CD14-positive monocyte (primary cell): ENCODE measurements around the gene TXLNA. TPM values are rescaled to one million over a fixed set of nuclear protein-coding genes. Genes with fewer than 3 reads are reported as not detected.

ENCODE experiments used
- DNase-seq, 3 donors: peaks; one replicate each; pipeline ENCODE4 v3.0.0-alpha.2; 2011 to 2022
- H2AFZ ChIP-seq: 2 replicates; pipeline ENCODE4 v1.6.0; 2012; ENCODE audit warnings: mild to moderate bottlenecking, low read depth, low read length, inconsistent platforms; ENCODE audit not compliant: insufficient read depth, poor library complexity, severe bottlenecking
- H3K27ac ChIP-seq, 2 donors: 1 replicate in 1 of 2; 2 replicates in 1 of 2; pipeline ENCODE4 v1.5.1; 2012 to 2013; ENCODE audit warnings: low read length in 2 of 2, control low read depth in 1 of 2, inconsistent platforms in 1 of 2, low read depth in 1 of 2, mild to moderate bottlenecking in 1 of 2
- H3K27me3 ChIP-seq, 2 donors: one replicate each; pipeline versions ENCODE4 v1.6.0 to v1.6.1; 2011 to 2013; ENCODE audit warnings: low read length in 2 of 2; ENCODE audit not compliant: control insufficient read depth in 2 of 2, insufficient read depth in 2 of 2
- H3K36me3 ChIP-seq, 2 donors: replicated peaks in 1 of 2; 1 replicate in 1 of 2; 2 replicates in 1 of 2; pipeline versions ENCODE4 v1.5.1 to v1.6.1; 2012 to 2013; ENCODE audit warnings: low read length in 2 of 2, control low read depth in 1 of 2, inconsistent platforms in 1 of 2, mild to moderate bottlenecking in 1 of 2; ENCODE audit not compliant: insufficient read depth in 2 of 2, control insufficient read depth in 1 of 2
- H3K4me1 ChIP-seq, 2 donors: 1 replicate in 1 of 2; 2 replicates in 1 of 2; pipeline versions ENCODE4 v1.5.1 to v1.6.1; 2012 to 2013; ENCODE audit warnings: low read length in 2 of 2, control low read depth in 1 of 2, inconsistent platforms in 1 of 2, mild to moderate bottlenecking in 1 of 2, moderate library complexity in 1 of 2; ENCODE audit not compliant: insufficient read depth in 2 of 2, control insufficient read depth in 1 of 2
- H3K4me2 ChIP-seq: replicated peaks from 2 replicates; pipeline ENCODE3; 2012; ENCODE audit warnings: low read length, moderate library complexity, mild to moderate bottlenecking; ENCODE audit not compliant: poor library complexity, severe bottlenecking; ENCODE audit errors: extremely low read depth
- H3K4me3 ChIP-seq, 3 experiments: fragments of 200-600 bp in 1 of 3; sonication (generic) in 1 of 3; replicated peaks in 1 of 3; 1 replicate in 2 of 3; 2 replicates in 1 of 3; pipeline ENCODE4 v1.5.1; 2011 to 2013; ENCODE audit warnings: low read length in 3 of 3, mild to moderate bottlenecking in 3 of 3, control low read depth in 2 of 3, low read depth in 2 of 3, inconsistent platforms in 1 of 3, moderate library complexity in 1 of 3
- H3K79me2 ChIP-seq: 2 replicates; pipeline ENCODE4 v1.6.0; 2012; ENCODE audit warnings: mild to moderate bottlenecking, control low read depth, inconsistent platforms, low read length, moderate library complexity; ENCODE audit not compliant: insufficient read depth
- H3K9ac ChIP-seq: 2 replicates; pipeline ENCODE4 v1.6.0; 2017; ENCODE audit warnings: low read length, mild to moderate bottlenecking; ENCODE audit not compliant: insufficient read depth, poor library complexity, severe bottlenecking
- H3K9me3 ChIP-seq, 2 donors: replicated peaks in 1 of 2; 1 replicate in 1 of 2; 2 replicates in 1 of 2; pipeline versions ENCODE4 v1.5.1 to v1.6.1; 2012 to 2013; ENCODE audit warnings: low read length in 2 of 2, control low read depth in 1 of 2; ENCODE audit not compliant: control insufficient read depth in 1 of 2, insufficient read depth in 1 of 2
- H4K20me1 ChIP-seq: 2 replicates; pipeline ENCODE4 v1.6.0; 2012; ENCODE audit warnings: mild to moderate bottlenecking, low read length, control low read depth, moderate library complexity; ENCODE audit not compliant: insufficient read depth
- H3K27ac Mint-ChIP-seq, 7 donors: one replicate each; pipeline ENCODE4 v1.8.0; 2020; ENCODE audit warnings: mild to moderate bottlenecking in 7 of 7, mixed read lengths in 7 of 7, moderate library complexity in 6 of 7, inconsistent platforms in 2 of 7
- H3K27me3 Mint-ChIP-seq, 3 donors: one replicate each; pipeline ENCODE4 v1.8.0; 2021 to 2022; ENCODE audit warnings: low read depth in 3 of 3, mild to moderate bottlenecking in 3 of 3, mixed read lengths in 3 of 3, moderate library complexity in 3 of 3, inconsistent platforms in 1 of 3
- H3K36me3 Mint-ChIP-seq, 2 donors: one replicate each; pipeline ENCODE4 v1.8.0; 2020; ENCODE audit warnings: mixed read lengths in 2 of 2, inconsistent platforms in 1 of 2, mild to moderate bottlenecking in 1 of 2
- H3K4me1 Mint-ChIP-seq: one replicate; pipeline ENCODE4 v1.8.0; 2020; ENCODE audit warnings: mild to moderate bottlenecking, mixed read lengths
- H3K4me3 Mint-ChIP-seq, 2 donors: one replicate each; pipeline ENCODE4 v1.8.0; 2020; ENCODE audit warnings: mild to moderate bottlenecking in 2 of 2, mixed read lengths in 2 of 2, moderate library complexity in 1 of 2
- H3K9me3 Mint-ChIP-seq, 7 donors: one replicate each; pipeline ENCODE4 v1.8.0; 2020 to 2022; ENCODE audit warnings: mixed read lengths in 7 of 7, mild to moderate bottlenecking in 6 of 7, moderate library complexity in 6 of 7, inconsistent platforms in 2 of 7
- CTCF ChIP-seq: fragments of 200-600 bp; IDR thresholded peaks from one replicate; pipeline ENCODE4 v1.8.0; 2022; ENCODE audit warnings: antibody characterized with exemption, mild to moderate bottlenecking
- WGBS: methylation state at CpG from one replicate; pipeline ENCODE4 v1.1.5; 2013; ENCODE audit warnings: missing lambda C conversion rate; ENCODE audit not compliant: insufficient coverage; 5-methylcytosine and 5-hydroxymethylcytosine counted together
- intact Hi-C, 2 donors: fragments of 100-400 bp; cut with micrococcal nuclease; formaldehyde crosslinking; loops; one replicate each; pipeline versions ENCODE4 v1.15.0 to v1.15.1; 2023
- polyA plus RNA-seq, 3 donors: library from polyadenylated mRNA; depleted of rRNA in 1 of 3; unstranded in 2 of 3; stranded (reverse) in 1 of 3; fragments of 300-500 nt in 2 of 3; fragments of >200 nt in 1 of 3; fragmentation: Illumina TruSeq in 2 of 3; gene quantifications; 1 replicate in 2 of 3; 2 replicates in 1 of 3; pipeline ENCODE4 v1.2.3, GENCODE V29; 2012 to 2021

Gene TXLNA
- polyA plus RNA-seq, 3 donors: 12.3 to 15.3 (median 14.4) TPM

DNA sequence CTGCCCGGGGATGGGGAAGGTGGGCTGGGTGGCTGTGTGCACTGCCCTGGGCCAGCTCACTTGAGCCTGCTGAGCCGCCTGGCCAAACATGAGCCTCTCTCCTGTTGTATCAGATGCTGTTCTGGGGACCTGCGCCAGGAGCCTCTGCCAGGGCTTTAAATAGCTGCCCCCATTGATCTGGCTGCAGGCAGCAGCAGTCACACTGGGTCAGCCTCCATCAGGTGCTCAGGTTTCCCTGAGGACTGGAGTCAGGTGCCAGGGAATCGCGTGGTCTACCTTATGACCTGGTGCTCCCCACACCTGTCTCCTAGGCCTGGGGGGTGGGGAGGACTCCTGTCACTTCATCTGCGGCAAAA is 20.2 kb downstream of the TXLNA start:
- TF ChIP-seq CTCF: no peak
- H3K9me3 Mint-ChIP-seq: no peaks in the 10 kb centered on the region
- no peak overlapping the region for H3K4me3 Mint-ChIP-seq
- Histone ChIP-seq H3K27ac (no peak overlapping the region), H4K20me1 (no peaks in the 10 kb centered on the region), H3K36me3 (peaks cover 27 to 38% of the 10 kb centered on the region in 2 donors), H2AFZ (no peak overlapping the region), H3K79me2 (no peaks in the 10 kb centered on the region), H3K9ac (no peak overlapping the region), H3K27me3 (no peaks in the 10 kb centered on the region), H3K4me3 (peak overlapping the region in 1 of 3 experiments; percentile 79), H3K4me1 (peaks cover 22 to 24% of the 10 kb centered on the region in 2 donors), H3K4me2 (peak overlapping the region; percentile 68), H3K9me3 (no peaks in the 10 kb centered on the region)
- WGBS: 86% methylated on average over 3 of the region's 6 CpGs
- DNase-seq: no peak
- intact Hi-C loops: no loop called here
- H3K27me3 Mint-ChIP-seq: peaks cover 0 to 7% (median 6%) of the 10 kb centered on the region in 3 donors
- H3K36me3 Mint-ChIP-seq: peaks cover 32 to 36% of the 10 kb centered on the region in 2 donors
- H3K4me1 Mint-ChIP-seq: peaks cover 24% of the 10 kb centered on the region
- peak overlapping the region in 1 of 7 donors; percentile 28 for H3K27ac Mint-ChIP-seq

- Histone ChIP-seq H2AFZ (peak within 1 kb of the TSS; percentile 91), H3K27me3 (no peaks in the 10 kb centered on the region), H3K79me2 (no peaks in the 10 kb centered on the region), H3K9me3 (no peaks in the 10 kb centered on the region), H3K4me3 (peak within 1 kb of the TSS; percentile 59 to 79 (median 79)), H3K9ac (peak within 1 kb of the TSS; percentile 60), H4K20me1 (no peaks in the 10 kb centered on the region), H3K4me1 (peaks cover 27 to 30% of the 10 kb centered on the region in 2 donors), H3K36me3 (peaks cover 20 to 31% of the 10 kb centered on the region in 2 donors), H3K27ac (peak within 1 kb of the TSS in 1 of 2 donors; percentile 59), H3K4me2 (peak within 1 kb of the TSS; percentile 68)
- no peak for TF ChIP-seq CTCF
- Mint-ChIP-seq H3K4me1 (peaks cover 26% of the 10 kb centered on the region), H3K27ac (peak within 1 kb of the TSS; percentile 28 to 87 (median 82)), H3K9me3 (no peaks in the 10 kb centered on the region), H3K27me3 (peaks cover 0 to 7% (median 6%) of the 10 kb centered on the region in 3 donors), H3K4me3 (peak within 1 kb of the TSS; percentile 91 to 94), H3K36me3 (peaks cover 25 to 28% of the 10 kb centered on the region in 2 donors)
- WGBS: 0% methylated on average over 17 of the region's 34 CpGs
- intact Hi-C loops: no loop called here
- peak in 2 of 3 donors; percentile 27 to 30 for DNase-seq
Observed at GRCh38 chr1:32200226-32201010, 20.9 kb downstream of the TXLNA start, which contains the start of gene CCDC28B. Gene CCDC28B, plus strand, starts transcription at chr1:32200595. Its CDS starts 1,341 bp downstream, at chr1:32201936.
